Measurements from ENCODE around the gene TBC1D5. TPM values are rescaled to one million over a fixed set of nuclear protein-coding genes. Genes with fewer than 3 reads are reported as not detected.

Gene TBC1D5
- total RNA-seq, 1 experiment from 2014 or later, result 38.3 TPM

GRCh38 chr3:17407576-17407975, 334.9 kb downstream of the TBC1D5 start:
- CTCF ChIA-PET, result no interaction called here
- no peak for DNase-seq
- H3K4me3 Mint-ChIP-seq (ENCODE audit: low read depth, unreplicated experiment), result no peak overlapping the region
- no TSS peak for BruUV-seq (replicated peaks)
- intact Hi-C loops (cut with micrococcal nuclease; ENCODE audit: unreplicated experiment), result no loop called here
- H3K27me3 Mint-ChIP-seq (ENCODE audit: unreplicated experiment), result no peaks in the 10 kb centered on the region
- no peaks in the 10 kb centered on the region for H3K36me3 Mint-ChIP-seq (ENCODE audit: insufficient read depth, unreplicated experiment)
- TF ChIP-seq CTCF (IDR thresholded peaks at IDR 0.05; ENCODE audit: unreplicated experiment), result no peak
- no peaks in the 10 kb centered on the region for H3K9me3 Mint-ChIP-seq (ENCODE audit: low read depth, unreplicated experiment)
- H3K27ac Mint-ChIP-seq (ENCODE audit: unreplicated experiment), result no peak overlapping the region
- no peaks in the 10 kb centered on the region for H3K4me1 Mint-ChIP-seq (ENCODE audit: low read depth, unreplicated experiment)

GRCh38 chr3:17404548-17404947, 337.9 kb downstream of the TBC1D5 start:
- BruUV-seq (replicated peaks), result no TSS peak
- no peak overlapping the region for H3K4me3 Mint-ChIP-seq (ENCODE audit: low read depth, unreplicated experiment)
- no peaks in the 10 kb centered on the region for H3K27me3 Mint-ChIP-seq (ENCODE audit: unreplicated experiment)
- no peak for TF ChIP-seq CTCF (IDR thresholded peaks at IDR 0.05; ENCODE audit: unreplicated experiment)
- intact Hi-C loops (cut with micrococcal nuclease; ENCODE audit: unreplicated experiment), result no loop called here
- H3K4me1 Mint-ChIP-seq (ENCODE audit: low read depth, unreplicated experiment), result no peaks in the 10 kb centered on the region
- DNase-seq, result no peak
- H3K27ac Mint-ChIP-seq (ENCODE audit: unreplicated experiment), result no peak overlapping the region
- CTCF ChIA-PET, result no interaction called here
- no peaks in the 10 kb centered on the region for H3K9me3 Mint-ChIP-seq (ENCODE audit: low read depth, unreplicated experiment)
- no peaks in the 10 kb centered on the region for H3K36me3 Mint-ChIP-seq (ENCODE audit: insufficient read depth, unreplicated experiment)

- no peak for TF ChIP-seq CTCF (IDR thresholded peaks at IDR 0.05; ENCODE audit: unreplicated experiment)
- intact Hi-C loops (cut with micrococcal nuclease; ENCODE audit: unreplicated experiment), result no loop called here
- BruUV-seq (replicated peaks), result no TSS peak
- H3K27me3 Mint-ChIP-seq (ENCODE audit: unreplicated experiment), result no peaks in the 10 kb centered on the region
- no peak overlapping the region for H3K4me3 Mint-ChIP-seq (ENCODE audit: low read depth, unreplicated experiment)
- DNase-seq, result no peak
- H3K4me1 Mint-ChIP-seq (ENCODE audit: low read depth, unreplicated experiment), result no peaks in the 10 kb centered on the region
- CTCF ChIA-PET, result no interaction called here
- H3K9me3 Mint-ChIP-seq (ENCODE audit: low read depth, unreplicated experiment), result no peaks in the 10 kb centered on the region
- H3K36me3 Mint-ChIP-seq (ENCODE audit: insufficient read depth, unreplicated experiment), result no peaks in the 10 kb centered on the region
- H3K27ac Mint-ChIP-seq (ENCODE audit: unreplicated experiment), result no peak overlapping the region
Measured at GRCh38 chr3:17402442-17402841, 340.0 kb downstream of the TBC1D5 start.

- no peaks in the 10 kb centered on the region for H3K4me1 Mint-ChIP-seq (ENCODE audit: low read depth, unreplicated experiment)
- CTCF ChIA-PET, result no interaction called here
- no peak overlapping the region for H3K27ac Mint-ChIP-seq (ENCODE audit: unreplicated experiment)
Measured at GRCh38 chr3:17401912-17402311, 340.5 kb downstream of the TBC1D5 start.

More at GRCh38 chr3:17401912-17402311, 340.5 kb downstream of the TBC1D5 start:
- no peak for DNase-seq
- intact Hi-C loops (cut with micrococcal nuclease; ENCODE audit: unreplicated experiment), result no loop called here
- Mint-ChIP-seq H3K36me3 (ENCODE audit: insufficient read depth, unreplicated experiment) (no peaks in the 10 kb centered on the region), H3K9me3 (ENCODE audit: low read depth, unreplicated experiment) (no peaks in the 10 kb centered on the region), H3K4me3 (ENCODE audit: low read depth, unreplicated experiment) (no peak overlapping the region), H3K27me3 (ENCODE audit: unreplicated experiment) (no peaks in the 10 kb centered on the region)
- BruUV-seq (replicated peaks), result no TSS peak
- TF ChIP-seq CTCF (IDR thresholded peaks at IDR 0.05; ENCODE audit: unreplicated experiment), result no peak

Data from Calu3 (cell line).